HepG2 (cell line): Measurements from ENCODE around the gene NKX6-2. TPM values are rescaled to one million over a fixed set of nuclear protein-coding genes. Genes with fewer than 3 reads are reported as not detected.

Source experiments
- ATAC-seq: fragments of 200-7000 bp; cut with Tn5 transposase; 3 replicates; pipeline ENCODE4 v1.9.1; 2020; ENCODE audit warnings: mild to moderate bottlenecking, moderate library complexity
- BruUV-seq: library from RNA; stranded (reverse); fragments of 400-500 nt; replicated peaks from 2 replicates; lab custom pipeline; 2021; lab: Mats Ljungman, UMichigan
- CTCF ChIA-PET: fragments of 300-600 bp; formaldehyde crosslinking; extraction: SDS; loops from one replicate; lab custom pipeline; 2021; ENCODE audit warnings: low total read pairs, inconsistent platforms, low intra/inter-chr PET ratio; lab: Yijun Ruan, JAX
- POLR2A ChIA-PET: fragments of 350-600 bp; sonication (Branson Sonifier 250); formaldehyde crosslinking; loops from one replicate; lab custom pipeline; 2020; ENCODE audit warnings: antibody characterized with exemption, inconsistent platforms; lab: Yijun Ruan, JAX
- DNase-seq: peaks from one replicate; pipeline ENCODE4 v3.0.0-alpha.2; 2015; ENCODE audit warnings: low spot score
- FAIRE-seq: peaks from 3 replicates; lab custom pipeline; 2011; peaks lifted over from hg19 to GRCh38; lab: Jason Lieb, UNC
- H2AFZ ChIP-seq: one replicate; pipeline ENCODE4 v1.6.1; 2011; ENCODE audit warnings: low read length, inconsistent platforms
- H3K27ac ChIP-seq: fragments of 300-600 bp; 3 replicates; pipeline ENCODE4 v1.8.0; 2011; ENCODE audit warnings: mixed run types, mild to moderate bottlenecking, mixed read lengths, low read length, inconsistent platforms; ENCODE audit not compliant: insufficient read depth; ENCODE audit errors: extremely low read length
- H3K27me3 ChIP-seq, 2 experiments: fragments of 200-600 bp in 1 of 2; 2 replicates in 1 of 2; 3 replicates in 1 of 2; pipeline versions ENCODE4 v1.6.0 to v1.8.0; 2011; ENCODE audit warnings: low read length in 2 of 2, mild to moderate bottlenecking in 2 of 2, moderate library complexity in 2 of 2, inconsistent platforms in 1 of 2; ENCODE audit not compliant: insufficient read depth in 2 of 2, control insufficient read depth in 1 of 2
- H3K36me3 ChIP-seq, 2 experiments: fragments of 200-600 bp in 1 of 2; replicated peaks in 1 of 2; 2 replicates in 1 of 2; 3 replicates in 1 of 2; pipeline versions ENCODE4 v1.5.1 to v1.8.0; 2011; ENCODE audit warnings: low read length in 2 of 2, inconsistent platforms in 1 of 2; ENCODE audit not compliant: insufficient read depth in 2 of 2, control insufficient read depth in 1 of 2
- H3K4me1 ChIP-seq: 2 replicates; pipeline ENCODE4 v1.5.1; 2012; ENCODE audit warnings: low read length, inconsistent platforms; ENCODE audit not compliant: insufficient read depth
- H3K4me2 ChIP-seq: 2 replicates; pipeline ENCODE4 v1.6.0; 2011; ENCODE audit warnings: low read depth, low read length, inconsistent platforms
- H3K4me3 ChIP-seq, 3 experiments: fragments of 200-600 bp in 1 of 3; sonication (generic), shearing (Covaris generic) in 1 of 3; replicated peaks in 1 of 3; 2 replicates each; pipeline ENCODE4 v1.5.1; 2011 to 2016; ENCODE audit warnings: low read length in 3 of 3, inconsistent platforms in 2 of 3, low read depth in 2 of 3, mild to moderate bottlenecking in 2 of 3, control low read depth in 1 of 3, mixed read lengths in 1 of 3; ENCODE audit not compliant: insufficient read depth in 1 of 3
- H3K79me2 ChIP-seq: one replicate; pipeline ENCODE4 v1.6.1; 2011; ENCODE audit warnings: low read length, inconsistent platforms; ENCODE audit not compliant: insufficient read depth
- H3K9ac ChIP-seq: 2 replicates; pipeline ENCODE4 v1.6.0; 2011; ENCODE audit warnings: mild to moderate bottlenecking, low read depth, low read length, inconsistent platforms; ENCODE audit not compliant: insufficient read depth
- H3K9me3 ChIP-seq: 2 replicates; pipeline ENCODE4 v1.5.1; 2012; ENCODE audit warnings: mild to moderate bottlenecking, low read length
- H4K20me1 ChIP-seq: 2 replicates; pipeline ENCODE4 v1.6.0; 2011; ENCODE audit warnings: inconsistent platforms, mild to moderate bottlenecking, low read length, moderate library complexity; ENCODE audit not compliant: insufficient read depth
- ATAD3A ChIP-seq: sonication (generic); formaldehyde crosslinking; IDR thresholded peaks from 2 replicates; pipeline ENCODE4 v1.4.0; 2020; ENCODE audit warnings: missing genetic modification reagents
- BRCA1 ChIP-seq: sonication (generic); formaldehyde crosslinking; IDR thresholded peaks from 2 replicates; pipeline ENCODE4 v1.4.0; 2020; ENCODE audit warnings: missing genetic modification reagents
- KDM5B ChIP-seq: sonication (generic); formaldehyde crosslinking; IDR thresholded peaks from 2 replicates; pipeline ENCODE4 v1.4.0; 2020; ENCODE audit warnings: missing genetic modification reagents, mild to moderate bottlenecking, borderline replicate concordance
- MLLT10 ChIP-seq: sonication (generic); formaldehyde crosslinking; IDR thresholded peaks from 2 replicates; pipeline ENCODE4 v1.4.0; 2020; ENCODE audit warnings: missing genetic modification reagents
- NKX3-1 ChIP-seq: sonication (generic); formaldehyde crosslinking; IDR thresholded peaks from 2 replicates; pipeline ENCODE4 v1.5.0; 2020; ENCODE audit warnings: missing genetic modification reagents
- ZFP90 ChIP-seq: sonication (generic); formaldehyde crosslinking; IDR thresholded peaks from 2 replicates; pipeline ENCODE4 v1.8.0; 2022; ENCODE audit warnings: missing genetic modification reagents, mild to moderate bottlenecking, inconsistent platforms, borderline replicate concordance
- ZNF543 ChIP-seq: sonication (generic); formaldehyde crosslinking; IDR thresholded peaks from 2 replicates; pipeline ENCODE4 v1.4.0; 2020; ENCODE audit warnings: mild to moderate bottlenecking, missing genetic modification reagents
- ZNF672 ChIP-seq: sonication (generic); formaldehyde crosslinking; IDR thresholded peaks from 2 replicates; pipeline ENCODE4 v1.8.1; 2022; ENCODE audit warnings: missing genetic modification reagents
- WGBS: methylation state at CpG from one replicate; pipeline ENCODE4 v1.1.6; 2017; ENCODE audit warnings: low lambda C conversion rate; 5-methylcytosine and 5-hydroxymethylcytosine counted together
- in situ Hi-C: cut with HindIII; loops from 2 replicates; pipeline ENCODE4 v1.10.0; 2017; ENCODE audit warnings: low pct_unique_long_range_greater_than_20kb; ENCODE audit not compliant: extremely low pct_ligation_motif_present
- intact Hi-C: fragments of 100-400 bp; cut with micrococcal nuclease; formaldehyde crosslinking; loops from one replicate; pipeline ENCODE4 v1.10.0; 2022; ENCODE audit not compliant: unreplicated experiment
- polyA plus RNA-seq, 8 experiments: library from polyadenylated mRNA; depleted of rRNA in 3 of 8; stranded (reverse) in 7 of 8; unstranded in 1 of 8; fragments of >200 nt; fragmentation: Illumina TruSeq in 4 of 8; extraction: Trizol in 4 of 8; gene quantifications; 2 replicates each; pipeline versions ENCODE4 v1.2.1 to v1.2.3, GENCODE V29; 2011 to 2016; ENCODE audit warnings: low read depth in 4 of 8, missing spikeins in 1 of 8, mixed read lengths in 1 of 8; ENCODE audit not compliant: insufficient read depth in 1 of 8
- total RNA-seq, 5 experiments: library from RNA; depleted of rRNA; stranded (reverse); fragments of >200 nt; fragmentation: Illumina TruSeq; extraction: Trizol; gene quantifications; 2 replicates each; pipeline ENCODE4 v1.2.3, GENCODE V29; 2016; ENCODE audit warnings: low read depth in 1 of 5
- TF ChIP-seq, protein P1 (sequence below): sonication (generic); formaldehyde crosslinking; IDR thresholded peaks from 2 replicates; pipeline ENCODE4 v1.5.0; 2020; ENCODE audit warnings: missing genetic modification reagents
- TF ChIP-seq, protein P2 (sequence below): IDR thresholded peaks from 2 replicates; pipeline ENCODE4 v1.6.1; 2016; ENCODE audit warnings: low read depth
- TF ChIP-seq, protein P3 (sequence below): sonication (generic); formaldehyde crosslinking; IDR thresholded peaks from 2 replicates; pipeline ENCODE4 v1.8.0; 2023; ENCODE audit warnings: mild to moderate bottlenecking, missing genetic modification reagents
- TF ChIP-seq, protein P4 (sequence below): sonication (generic); formaldehyde crosslinking; IDR thresholded peaks from 2 replicates; pipeline ENCODE4 v1.4.0; 2020; ENCODE audit warnings: missing genetic modification reagents
- TF ChIP-seq, protein P5 (sequence below): sonication (generic); formaldehyde crosslinking; IDR thresholded peaks from 2 replicates; pipeline ENCODE4 v1.4.0; 2020; ENCODE audit warnings: missing genetic modification reagents, borderline replicate concordance

The NKX6-2 gene
- total and polyA plus RNA-seq, 2 of the 13 experiments (the other 11 are each of a cell fraction or from before 2014, with no cell fraction given) = not detected

DNA sequence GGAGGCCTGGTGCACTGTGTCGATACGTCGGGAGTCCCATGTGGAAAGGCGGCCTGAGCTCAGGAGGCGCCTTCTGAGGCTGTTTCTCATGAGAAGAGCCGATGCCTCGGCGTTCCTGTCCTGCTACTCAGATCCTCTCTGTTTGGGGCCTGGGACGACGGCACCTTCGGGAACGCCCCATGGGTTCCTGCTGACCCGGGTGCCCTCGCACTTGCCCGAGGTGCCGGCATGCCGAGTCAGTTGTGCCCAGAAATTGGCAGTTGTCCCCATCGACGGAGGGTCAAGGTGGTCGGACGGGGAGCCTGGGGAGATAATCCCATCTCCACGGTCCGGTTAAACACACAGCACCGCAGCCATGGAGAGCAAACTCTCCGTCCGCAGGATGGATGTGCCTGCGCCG is 33.0 kb downstream of the NKX6-2 start:
- ATAC-seq (no peak), FAIRE-seq (no peak), DNase-seq (no peak)
- Histone ChIP-seq H3K79me2 (no peaks in the 10 kb centered on the region), H3K36me3 (peaks cover 2 to 8% of the 10 kb centered on the region in 2 experiments; a peak in 2 of 5 replicates), H3K9ac (no peak overlapping the region), H3K27ac (no peak overlapping the region), H3K9me3 (no peaks in the 10 kb centered on the region), H3K4me1 (no peaks in the 10 kb centered on the region), H2AFZ (no peak overlapping the region), H4K20me1 (no peaks in the 10 kb centered on the region), H3K4me2 (no peak overlapping the region), H3K27me3 (no peaks in the 10 kb centered on the region), H3K4me3 (no peak overlapping the region)
- ChIA-PET POLR2A (no interaction called here), CTCF (no interaction called here)
- WGBS = 97% methylated on average over 10 of the region's 28 CpGs
- no TSS peak for BruUV-seq
- TF ChIP-seq, protein P1, sequence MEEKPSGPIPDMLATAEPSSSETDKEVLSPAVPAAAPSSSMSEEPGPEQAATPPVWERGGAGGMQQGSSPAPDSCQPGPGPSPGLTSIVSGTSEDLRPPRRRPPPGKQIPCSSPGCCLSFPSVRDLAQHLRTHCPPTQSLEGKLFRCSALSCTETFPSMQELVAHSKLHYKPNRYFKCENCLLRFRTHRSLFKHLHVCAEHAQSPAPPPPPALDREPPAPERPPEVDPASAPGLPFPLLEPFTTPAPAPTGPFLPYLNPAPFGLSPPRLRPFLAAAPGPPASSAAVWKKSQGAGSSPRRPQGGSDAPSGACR (CRISPR knock-in tag) = no peak
- TF ChIP-seq ZFP90 (CRISPR knock-in tag) (no peak), NKX3-1 (CRISPR knock-in tag) (no peak), ZNF672 (no peak), KDM5B (CRISPR knock-in tag) (no peak), ZNF543 (CRISPR knock-in tag) (no peak), MLLT10 (CRISPR knock-in tag) (no peak), ATAD3A (CRISPR knock-in tag) (no peak), BRCA1 (CRISPR knock-in tag) (no peak)
- TF ChIP-seq, protein P2, sequence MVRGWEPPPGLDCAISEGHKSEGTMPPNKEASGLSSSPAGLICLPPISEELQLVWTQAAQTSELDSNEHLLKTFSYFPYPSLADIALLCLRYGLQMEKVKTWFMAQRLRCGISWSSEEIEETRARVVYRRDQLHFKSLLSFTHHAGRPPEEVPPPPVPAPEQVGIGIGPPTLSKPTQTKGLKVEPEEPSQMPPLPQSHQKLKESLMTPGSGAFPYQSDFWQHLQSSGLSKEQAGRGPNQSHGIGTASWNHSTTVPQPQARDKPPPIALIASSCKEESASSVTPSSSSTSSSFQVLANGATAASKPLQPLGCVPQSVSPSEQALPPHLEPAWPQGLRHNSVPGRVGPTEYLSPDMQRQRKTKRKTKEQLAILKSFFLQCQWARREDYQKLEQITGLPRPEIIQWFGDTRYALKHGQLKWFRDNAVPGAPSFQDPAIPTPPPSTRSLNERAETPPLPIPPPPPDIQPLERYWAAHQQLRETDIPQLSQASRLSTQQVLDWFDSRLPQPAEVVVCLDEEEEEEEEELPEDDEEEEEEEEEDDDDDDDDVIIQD (CRISPR knock-in tag) = no peak
- TF ChIP-seq, protein P3, sequence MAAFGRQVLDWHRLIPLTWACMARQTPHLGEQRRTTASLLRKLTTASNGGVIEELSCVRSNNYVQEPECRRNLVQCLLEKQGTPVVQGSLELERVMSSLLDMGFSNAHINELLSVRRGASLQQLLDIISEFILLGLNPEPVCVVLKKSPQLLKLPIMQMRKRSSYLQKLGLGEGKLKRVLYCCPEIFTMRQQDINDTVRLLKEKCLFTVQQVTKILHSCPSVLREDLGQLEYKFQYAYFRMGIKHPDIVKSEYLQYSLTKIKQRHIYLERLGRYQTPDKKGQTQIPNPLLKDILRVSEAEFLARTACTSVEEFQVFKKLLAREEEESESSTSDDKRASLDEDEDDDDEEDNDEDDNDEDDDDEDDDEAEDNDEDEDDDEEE (CRISPR knock-in tag) = no peak
- TF ChIP-seq, protein P4, sequence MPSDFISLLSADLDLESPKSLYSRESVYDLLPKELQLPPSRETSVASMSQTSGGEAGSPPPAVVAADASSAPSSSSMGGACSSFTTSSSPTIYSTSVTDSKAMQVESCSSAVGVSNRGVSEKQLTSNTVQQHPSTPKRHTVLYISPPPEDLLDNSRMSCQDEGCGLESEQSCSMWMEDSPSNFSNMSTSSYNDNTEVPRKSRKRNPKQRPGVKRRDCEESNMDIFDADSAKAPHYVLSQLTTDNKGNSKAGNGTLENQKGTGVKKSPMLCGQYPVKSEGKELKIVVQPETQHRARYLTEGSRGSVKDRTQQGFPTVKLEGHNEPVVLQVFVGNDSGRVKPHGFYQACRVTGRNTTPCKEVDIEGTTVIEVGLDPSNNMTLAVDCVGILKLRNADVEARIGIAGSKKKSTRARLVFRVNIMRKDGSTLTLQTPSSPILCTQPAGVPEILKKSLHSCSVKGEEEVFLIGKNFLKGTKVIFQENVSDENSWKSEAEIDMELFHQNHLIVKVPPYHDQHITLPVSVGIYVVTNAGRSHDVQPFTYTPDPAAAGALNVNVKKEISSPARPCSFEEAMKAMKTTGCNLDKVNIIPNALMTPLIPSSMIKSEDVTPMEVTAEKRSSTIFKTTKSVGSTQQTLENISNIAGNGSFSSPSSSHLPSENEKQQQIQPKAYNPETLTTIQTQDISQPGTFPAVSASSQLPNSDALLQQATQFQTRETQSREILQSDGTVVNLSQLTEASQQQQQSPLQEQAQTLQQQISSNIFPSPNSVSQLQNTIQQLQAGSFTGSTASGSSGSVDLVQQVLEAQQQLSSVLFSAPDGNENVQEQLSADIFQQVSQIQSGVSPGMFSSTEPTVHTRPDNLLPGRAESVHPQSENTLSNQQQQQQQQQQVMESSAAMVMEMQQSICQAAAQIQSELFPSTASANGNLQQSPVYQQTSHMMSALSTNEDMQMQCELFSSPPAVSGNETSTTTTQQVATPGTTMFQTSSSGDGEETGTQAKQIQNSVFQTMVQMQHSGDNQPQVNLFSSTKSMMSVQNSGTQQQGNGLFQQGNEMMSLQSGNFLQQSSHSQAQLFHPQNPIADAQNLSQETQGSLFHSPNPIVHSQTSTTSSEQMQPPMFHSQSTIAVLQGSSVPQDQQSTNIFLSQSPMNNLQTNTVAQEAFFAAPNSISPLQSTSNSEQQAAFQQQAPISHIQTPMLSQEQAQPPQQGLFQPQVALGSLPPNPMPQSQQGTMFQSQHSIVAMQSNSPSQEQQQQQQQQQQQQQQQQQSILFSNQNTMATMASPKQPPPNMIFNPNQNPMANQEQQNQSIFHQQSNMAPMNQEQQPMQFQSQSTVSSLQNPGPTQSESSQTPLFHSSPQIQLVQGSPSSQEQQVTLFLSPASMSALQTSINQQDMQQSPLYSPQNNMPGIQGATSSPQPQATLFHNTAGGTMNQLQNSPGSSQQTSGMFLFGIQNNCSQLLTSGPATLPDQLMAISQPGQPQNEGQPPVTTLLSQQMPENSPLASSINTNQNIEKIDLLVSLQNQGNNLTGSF (CRISPR knock-in tag) = no peak
- TF ChIP-seq, protein P5, sequence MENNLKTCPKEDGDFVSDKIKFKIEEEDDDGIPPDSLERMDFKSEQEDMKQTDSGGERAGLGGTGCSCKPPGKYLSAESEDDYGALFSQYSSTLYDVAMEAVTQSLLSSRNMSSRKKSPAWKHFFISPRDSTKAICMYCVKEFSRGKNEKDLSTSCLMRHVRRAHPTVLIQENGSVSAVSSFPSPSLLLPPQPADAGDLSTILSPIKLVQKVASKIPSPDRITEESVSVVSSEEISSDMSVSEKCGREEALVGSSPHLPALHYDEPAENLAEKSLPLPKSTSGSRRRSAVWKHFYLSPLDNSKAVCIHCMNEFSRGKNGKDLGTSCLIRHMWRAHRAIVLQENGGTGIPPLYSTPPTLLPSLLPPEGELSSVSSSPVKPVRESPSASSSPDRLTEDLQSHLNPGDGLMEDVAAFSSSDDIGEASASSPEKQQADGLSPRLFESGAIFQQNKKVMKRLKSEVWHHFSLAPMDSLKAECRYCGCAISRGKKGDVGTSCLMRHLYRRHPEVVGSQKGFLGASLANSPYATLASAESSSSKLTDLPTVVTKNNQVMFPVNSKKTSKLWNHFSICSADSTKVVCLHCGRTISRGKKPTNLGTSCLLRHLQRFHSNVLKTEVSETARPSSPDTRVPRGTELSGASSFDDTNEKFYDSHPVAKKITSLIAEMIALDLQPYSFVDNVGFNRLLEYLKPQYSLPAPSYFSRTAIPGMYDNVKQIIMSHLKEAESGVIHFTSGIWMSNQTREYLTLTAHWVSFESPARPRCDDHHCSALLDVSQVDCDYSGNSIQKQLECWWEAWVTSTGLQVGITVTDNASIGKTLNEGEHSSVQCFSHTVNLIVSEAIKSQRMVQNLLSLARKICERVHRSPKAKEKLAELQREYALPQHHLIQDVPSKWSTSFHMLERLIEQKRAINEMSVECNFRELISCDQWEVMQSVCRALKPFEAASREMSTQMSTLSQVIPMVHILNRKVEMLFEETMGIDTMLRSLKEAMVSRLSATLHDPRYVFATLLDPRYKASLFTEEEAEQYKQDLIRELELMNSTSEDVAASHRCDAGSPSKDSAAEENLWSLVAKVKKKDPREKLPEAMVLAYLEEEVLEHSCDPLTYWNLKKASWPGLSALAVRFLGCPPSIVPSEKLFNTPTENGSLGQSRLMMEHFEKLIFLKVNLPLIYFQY (CRISPR knock-in tag) = no peak
- in situ Hi-C loops = no loop called here
- intact Hi-C loops = no loop called here
